AG04450 (cell line): ENCODE data around the gene PRB3. TPM values are rescaled to one million over a fixed set of nuclear protein-coding genes. Genes with fewer than 3 reads are reported as not detected.

Experiments
- CTCF ChIA-PET: fragments of 300-600, 350-600 bp; formaldehyde crosslinking; extraction: SDS; loops from one replicate; lab custom pipeline; 2022; ENCODE audit warnings: antibody characterized with exemption, inconsistent platforms; lab: Charles Lee
- POLR2A ChIA-PET: fragments of 350-600 bp; formaldehyde crosslinking; extraction: SDS; loops from one replicate; lab custom pipeline; 2021; ENCODE audit warnings: antibody characterized with exemption, inconsistent platforms; lab: Yijun Ruan, JAX
- DNase-seq: peaks from one replicate; pipeline ENCODE4 v3.0.0-alpha.2; 2011; ENCODE audit warnings: low read depth, low spot score
- H3K27ac ChIP-seq: one replicate; pipeline ENCODE4 v1.5.1; 2012; ENCODE audit warnings: low read depth, low read length, control low read depth
- H3K27me3 ChIP-seq: one replicate; pipeline ENCODE4 v1.6.0; 2012; ENCODE audit warnings: low read length; ENCODE audit not compliant: control insufficient read depth, insufficient read depth
- H3K4me3 ChIP-seq: 2 replicates; pipeline ENCODE4 v1.5.1; 2011; ENCODE audit warnings: mild to moderate bottlenecking, low read depth, low read length, control low read depth
- H3K9me3 ChIP-seq: 2 replicates; pipeline ENCODE4 v1.5.1; 2012; ENCODE audit warnings: low read length; ENCODE audit not compliant: control insufficient read depth, insufficient read depth
- polyA plus RNA-seq: library from polyadenylated mRNA; depleted of rRNA; stranded (reverse); fragments of >200 nt; gene quantifications from 2 replicates; pipeline ENCODE4 v1.2.3, GENCODE V29; 2011; rRNA removed
- TF ChIP-seq, protein P1 (sequence below): IDR thresholded peaks from 2 replicates; pipeline ENCODE4 v1.5.1; 2011; ENCODE audit warnings: low read depth, low read length, control low read depth, inconsistent platforms

The PRB3 gene
- polyA plus RNA-seq, 1 experiment, result not detected

- CTCF ChIA-PET, result interaction anchor here (0.7 to 2.2 kb wide), 8 partner anchors 12 to 457 kb away, joined by 3 to 18 read pairs (median 4); no protein-coding TSS in a partner anchor
- no peak for DNase-seq
- Histone ChIP-seq H3K4me3 (no peak overlapping the region), H3K9me3 (no peaks in the 10 kb centered on the region), H3K27ac (no peak overlapping the region), H3K27me3 (no peaks in the 10 kb centered on the region)
- TF ChIP-seq, protein P1, sequence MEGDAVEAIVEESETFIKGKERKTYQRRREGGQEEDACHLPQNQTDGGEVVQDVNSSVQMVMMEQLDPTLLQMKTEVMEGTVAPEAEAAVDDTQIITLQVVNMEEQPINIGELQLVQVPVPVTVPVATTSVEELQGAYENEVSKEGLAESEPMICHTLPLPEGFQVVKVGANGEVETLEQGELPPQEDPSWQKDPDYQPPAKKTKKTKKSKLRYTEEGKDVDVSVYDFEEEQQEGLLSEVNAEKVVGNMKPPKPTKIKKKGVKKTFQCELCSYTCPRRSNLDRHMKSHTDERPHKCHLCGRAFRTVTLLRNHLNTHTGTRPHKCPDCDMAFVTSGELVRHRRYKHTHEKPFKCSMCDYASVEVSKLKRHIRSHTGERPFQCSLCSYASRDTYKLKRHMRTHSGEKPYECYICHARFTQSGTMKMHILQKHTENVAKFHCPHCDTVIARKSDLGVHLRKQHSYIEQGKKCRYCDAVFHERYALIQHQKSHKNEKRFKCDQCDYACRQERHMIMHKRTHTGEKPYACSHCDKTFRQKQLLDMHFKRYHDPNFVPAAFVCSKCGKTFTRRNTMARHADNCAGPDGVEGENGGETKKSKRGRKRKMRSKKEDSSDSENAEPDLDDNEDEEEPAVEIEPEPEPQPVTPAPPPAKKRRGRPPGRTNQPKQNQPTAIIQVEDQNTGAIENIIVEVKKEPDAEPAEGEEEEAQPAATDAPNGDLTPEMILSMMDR, result peak; percentile 72
- POLR2A ChIA-PET, result no interaction called here
These were observed 41.1 kb downstream of the PRB3 start for GRCh38 chr12:11228296-11228879.

DNA sequence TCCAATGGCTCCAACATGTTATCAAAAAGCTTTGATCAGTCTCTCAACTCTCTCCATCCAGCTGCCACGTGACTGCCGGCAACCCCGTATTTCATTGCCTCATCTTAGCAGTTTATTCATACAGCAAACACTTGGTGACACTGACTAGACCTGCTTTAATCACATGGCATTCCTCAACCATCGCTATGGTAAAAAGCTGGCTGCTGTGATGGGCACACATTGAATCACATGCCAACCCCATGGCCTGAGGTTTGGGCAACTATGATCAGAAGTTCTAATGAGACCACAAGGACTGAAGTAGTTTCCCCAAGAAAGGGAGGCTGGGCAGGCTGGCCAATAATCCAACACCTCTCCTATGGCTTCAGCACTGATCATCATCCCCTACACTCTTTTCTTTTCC, 42.1 kb downstream of the PRB3 start:
- H3K9me3 ChIP-seq, result no peaks in the 10 kb centered on the region
- CTCF ChIA-PET, result interaction anchor here (1.4 to 2.2 kb wide), 3 partner anchors 256 to 456 kb away, joined by 3 to 8 read pairs (median 6); no protein-coding TSS in a partner anchor
- no peak overlapping the region for H3K27ac ChIP-seq
- no peaks in the 10 kb centered on the region for H3K27me3 ChIP-seq
- TF ChIP-seq, protein P1, result no peak
- no peak overlapping the region for H3K4me3 ChIP-seq
- POLR2A ChIA-PET, result no interaction called here
- no peak for DNase-seq

Other genes starting within 250 kb of the PRB3 start
- 0.46 and 0.48 TPM in 2 replicates for gene TAS2R19, start 247.1 kb downstream of the PRB3 start, polyA plus RNA-seq
- gene TAS2R31, start 238.3 kb downstream of the PRB3 start, polyA plus RNA-seq, result 0.51 and 0.60 TPM in 2 replicates
- 0.30 TPM in 1 of 2 replicates, not detected in the other for gene TAS2R46, start 207.4 kb downstream of the PRB3 start, polyA plus RNA-seq
- gene TAS2R43, start 177.4 kb downstream of the PRB3 start, polyA plus RNA-seq, result not detected in 2 replicates
- 0.07 TPM in 1 of 2 replicates, not detected in the other for gene TAS2R30, start 135.1 kb downstream of the PRB3 start, polyA plus RNA-seq
- 4.8 and 6.4 TPM in 2 replicates for gene SMIM10L1, start 98.5 kb downstream of the PRB3 start, polyA plus RNA-seq
- not detected in 2 replicates for gene TAS2R42, start 82.8 kb downstream of the PRB3 start, polyA plus RNA-seq
- gene PRB4, start 40.7 kb upstream of the PRB3 start, polyA plus RNA-seq, result not detected in 2 replicates
- gene PRB2, start 125.9 kb upstream of the PRB3 start, polyA plus RNA-seq, result not detected in 2 replicates